WTC11 (cell line): ENCODE data around the gene SURF6.

Source experiments
- IRF1 ChIP-seq: sonication (generic); formaldehyde crosslinking; IDR thresholded peaks from 2 replicates; pipeline ENCODE4 v1.8.0; 2023; ENCODE audit warnings: missing genetic modification reagents
- NR3C1 ChIP-seq: sonication (generic); formaldehyde crosslinking; conservative IDR thresholded peaks from 2 replicates; pipeline ENCODE4 v1.8.1; 2023; ENCODE audit warnings: low read depth, mild to moderate bottlenecking, missing genetic modification reagents
- TF ChIP-seq, protein P1 (sequence below): fragments of 200-600 bp; IDR thresholded peaks from 2 replicates; pipeline ENCODE4 v1.8.0; 2022; ENCODE audit warnings: antibody characterized with exemption
- TF ChIP-seq, protein P2 (sequence below): sonication (generic); formaldehyde crosslinking; IDR thresholded peaks from 2 replicates; pipeline ENCODE4 v1.8.0; 2022; ENCODE audit warnings: mild to moderate bottlenecking, missing genetic modification reagents

GRCh38 chr9:133347515-133347984, 11.6 kb upstream of the SURF6 start:
- TF ChIP-seq IRF1 (no peak), NR3C1 (CRISPR knock-in tag) (no peak)
- TF ChIP-seq, protein P1, sequence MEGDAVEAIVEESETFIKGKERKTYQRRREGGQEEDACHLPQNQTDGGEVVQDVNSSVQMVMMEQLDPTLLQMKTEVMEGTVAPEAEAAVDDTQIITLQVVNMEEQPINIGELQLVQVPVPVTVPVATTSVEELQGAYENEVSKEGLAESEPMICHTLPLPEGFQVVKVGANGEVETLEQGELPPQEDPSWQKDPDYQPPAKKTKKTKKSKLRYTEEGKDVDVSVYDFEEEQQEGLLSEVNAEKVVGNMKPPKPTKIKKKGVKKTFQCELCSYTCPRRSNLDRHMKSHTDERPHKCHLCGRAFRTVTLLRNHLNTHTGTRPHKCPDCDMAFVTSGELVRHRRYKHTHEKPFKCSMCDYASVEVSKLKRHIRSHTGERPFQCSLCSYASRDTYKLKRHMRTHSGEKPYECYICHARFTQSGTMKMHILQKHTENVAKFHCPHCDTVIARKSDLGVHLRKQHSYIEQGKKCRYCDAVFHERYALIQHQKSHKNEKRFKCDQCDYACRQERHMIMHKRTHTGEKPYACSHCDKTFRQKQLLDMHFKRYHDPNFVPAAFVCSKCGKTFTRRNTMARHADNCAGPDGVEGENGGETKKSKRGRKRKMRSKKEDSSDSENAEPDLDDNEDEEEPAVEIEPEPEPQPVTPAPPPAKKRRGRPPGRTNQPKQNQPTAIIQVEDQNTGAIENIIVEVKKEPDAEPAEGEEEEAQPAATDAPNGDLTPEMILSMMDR = no peak
- TF ChIP-seq, protein P2, sequence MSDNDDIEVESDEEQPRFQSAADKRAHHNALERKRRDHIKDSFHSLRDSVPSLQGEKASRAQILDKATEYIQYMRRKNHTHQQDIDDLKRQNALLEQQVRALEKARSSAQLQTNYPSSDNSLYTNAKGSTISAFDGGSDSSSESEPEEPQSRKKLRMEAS (CRISPR knock-in tag) = no peak
